Activated B cell treated with CpG ODN at 0.5 μM for 24 hours (primary cell): ENCODE measurements around the gene CDS2. TPM values are rescaled to one million over a fixed set of nuclear protein-coding genes. Genes with fewer than 3 reads are reported as not detected.

Source experiments
- ATAC-seq: fragments of 200-7000 bp; cut with Tn5 transposase; one replicate; pipeline ENCODE4 v1.10.0; 2021; ENCODE audit warnings: low read depth, mild to moderate bottlenecking, moderate library complexity
- CTCF ChIA-PET: fragments of 350-600 bp; sonication (Branson Sonifier 250); formaldehyde crosslinking; loops from one replicate; lab custom pipeline; 2021; ENCODE audit warnings: antibody characterized with exemption; lab: Charles Lee
- POLR2A ChIA-PET: fragments of 350-600 bp; sonication (Branson Sonifier 250); formaldehyde crosslinking; loops from one replicate; lab custom pipeline; 2021; ENCODE audit warnings: antibody characterized with exemption; lab: Charles Lee
- DNase-seq: peaks from one replicate; pipeline ENCODE4 v3.0.0; 2022
- H3K27ac Mint-ChIP-seq: one replicate; pipeline ENCODE4 v1.8.0; 2020; ENCODE audit warnings: mixed read lengths
- H3K27me3 Mint-ChIP-seq: one replicate; pipeline ENCODE4 v1.8.0; 2021; ENCODE audit warnings: mixed read lengths
- H3K36me3 Mint-ChIP-seq: one replicate; pipeline ENCODE4 v1.8.0; 2021; ENCODE audit warnings: low read depth, mixed read lengths
- H3K4me1 Mint-ChIP-seq: one replicate; pipeline ENCODE4 v1.8.0; 2021; ENCODE audit warnings: mixed read lengths
- H3K4me3 Mint-ChIP-seq: one replicate; pipeline ENCODE4 v1.8.0; 2020; ENCODE audit warnings: mild to moderate bottlenecking, mixed read lengths
- H3K9me3 Mint-ChIP-seq: one replicate; pipeline ENCODE4 v1.8.0; 2020; ENCODE audit warnings: mixed read lengths
- CTCF ChIP-seq: fragments of 200-600 bp; IDR thresholded peaks from one replicate; pipeline ENCODE4 v1.8.0; 2022; ENCODE audit warnings: antibody characterized with exemption, mild to moderate bottlenecking
- intact Hi-C: fragments of 100-400 bp; cut with micrococcal nuclease; formaldehyde crosslinking; loops from one replicate; pipeline ENCODE4 v1.15.1; 2024
- total RNA-seq: library from RNA; stranded (reverse); gene quantifications from 2 replicates; pipeline ENCODE4 v1.2.3, GENCODE V29; 2022

CDS2 gene
- total RNA-seq, 1 donor from 2014 or later: 37.4 TPM

- POLR2A ChIA-PET: interaction anchor here (0.9 kb wide), 1 partner anchor 61 kb away, joined by 4 read pairs; the partner anchor contains the start of gene CDS2
- Mint-ChIP-seq H3K9me3 (no peaks in the 10 kb centered on the region), H3K4me3 (no peak overlapping the region), H3K27me3 (no peaks in the 10 kb centered on the region), H3K27ac (no peak overlapping the region), H3K36me3 (peaks cover 86% of the 10 kb centered on the region), H3K4me1 (peaks cover 6% of the 10 kb centered on the region)
- CTCF ChIA-PET: interaction anchor here (1.4 kb wide), 1 partner anchor 61 kb away, joined by 5 read pairs; the partner anchor contains the start of gene CDS2
- no peak for DNase-seq
- no peak for ATAC-seq
- intact Hi-C loops: no loop called here
- no peak for TF ChIP-seq CTCF
These were observed 60.3 kb downstream of the CDS2 start for GRCh38 chr20:5187122-5187521.

GRCh38 chr20:5188736-5189135, 61.9 kb downstream of the CDS2 start:
- DNase-seq: no peak
- ATAC-seq: no peak
- ChIA-PET POLR2A (no interaction called here), CTCF (interaction anchor here (0.9 kb wide), 1 partner anchor 62 kb away, joined by 3 read pairs; the partner anchor contains the start of gene CDS2)
- no peak overlapping the region for H3K4me3 Mint-ChIP-seq
- H3K9me3 Mint-ChIP-seq: no peaks in the 10 kb centered on the region
- no peaks in the 10 kb centered on the region for H3K27me3 Mint-ChIP-seq
- H3K36me3 Mint-ChIP-seq: peaks cover 73% of the 10 kb centered on the region
- H3K4me1 Mint-ChIP-seq: peaks cover 8% of the 10 kb centered on the region
- intact Hi-C loops: no loop called here
- TF ChIP-seq CTCF: no peak
- H3K27ac Mint-ChIP-seq: peak overlapping the region; percentile 68

GRCh38 chr20:5189917-5190316, 63.1 kb downstream of the CDS2 start:
- POLR2A ChIA-PET: interaction anchor here (3.6 kb wide), 1 partner anchor 63 kb away, joined by 30 read pairs; the partner anchor contains the start of gene CDS2
- CTCF ChIA-PET: interaction anchor here (0.6 to 6.3 kb wide), 2 partner anchors 64 to 79 kb away, joined by 6 to 106 read pairs; partner anchors contain the start of gene CDS2
- TF ChIP-seq CTCF: no peak
- no peak overlapping the region for H3K4me3 Mint-ChIP-seq
- DNase-seq (no peak), ATAC-seq (no peak)
- H3K27ac Mint-ChIP-seq: no peak overlapping the region
- peaks cover 8% of the 10 kb centered on the region for H3K4me1 Mint-ChIP-seq
- H3K9me3 Mint-ChIP-seq: no peaks in the 10 kb centered on the region
- intact Hi-C loops: no loop called here
- peaks cover 65% of the 10 kb centered on the region for H3K36me3 Mint-ChIP-seq
- H3K27me3 Mint-ChIP-seq: no peaks in the 10 kb centered on the region

GRCh38 chr20:5190444-5190843, 63.6 kb downstream of the CDS2 start:
- no peak for ATAC-seq
- POLR2A ChIA-PET: interaction anchor here (3.6 kb wide), 1 partner anchor 64 kb away, joined by 30 read pairs; the partner anchor contains the start of gene CDS2
- no peak overlapping the region for H3K4me3 Mint-ChIP-seq

More at GRCh38 chr20:5190444-5190843, 63.6 kb downstream of the CDS2 start:
- CTCF ChIA-PET: interaction anchor here (0.8 to 6.3 kb wide), 2 partner anchors 65 to 432 kb away, joined by 3 to 106 read pairs; partner anchors contain the start of gene CDS2
- Mint-ChIP-seq H3K4me1 (peaks cover 8% of the 10 kb centered on the region), H3K27me3 (no peaks in the 10 kb centered on the region), H3K27ac (no peak overlapping the region), H3K9me3 (no peaks in the 10 kb centered on the region), H3K36me3 (peaks cover 64% of the 10 kb centered on the region)
- no peak for DNase-seq
- no peak for TF ChIP-seq CTCF
- intact Hi-C loops: no loop called here
